ENCODE measurements around the gene ZNF678. TPM values are rescaled to one million over a fixed set of nuclear protein-coding genes. Genes with fewer than 3 reads are reported as not detected.

The ZNF678 gene
- total and polyA plus RNA-seq, 9 of the 15 experiments (the other 6 are each of a cell fraction or from before 2014, with no cell fraction given): 3.0 to 16.8 (median 8.0) TPM

DNA sequence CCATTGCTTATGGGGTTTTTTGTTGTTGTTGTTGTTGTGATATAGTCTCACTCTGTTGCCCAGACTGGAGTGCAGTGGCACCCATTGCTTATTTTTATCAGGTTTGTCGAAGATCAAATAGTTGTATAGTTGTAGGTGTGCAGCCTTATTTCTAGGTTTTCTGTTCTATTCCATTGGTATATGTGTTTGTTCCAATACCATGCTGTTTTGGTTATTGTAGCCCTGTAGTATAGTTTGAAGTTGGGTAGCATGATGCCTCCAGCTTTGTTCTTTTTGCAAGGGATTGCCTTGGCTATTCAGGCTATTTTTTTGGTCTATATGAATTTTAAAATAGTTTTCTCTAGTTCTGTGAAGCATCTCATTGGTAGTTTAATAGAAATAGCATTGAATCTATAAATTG is 11.6 kb downstream of the ZNF678 start (continued):
- TF ChIP-seq E2F8 (IDR thresholded peaks at IDR 0.05; ENCODE audit: low read depth, partially characterized antibody) (no peak), ARID2 (IDR thresholded peaks at IDR 0.05) (no peak), KHSRP (IDR thresholded peaks at IDR 0.05) (no peak), XRCC3 (IDR thresholded peaks at IDR 0.05) (no peak)

DNA sequence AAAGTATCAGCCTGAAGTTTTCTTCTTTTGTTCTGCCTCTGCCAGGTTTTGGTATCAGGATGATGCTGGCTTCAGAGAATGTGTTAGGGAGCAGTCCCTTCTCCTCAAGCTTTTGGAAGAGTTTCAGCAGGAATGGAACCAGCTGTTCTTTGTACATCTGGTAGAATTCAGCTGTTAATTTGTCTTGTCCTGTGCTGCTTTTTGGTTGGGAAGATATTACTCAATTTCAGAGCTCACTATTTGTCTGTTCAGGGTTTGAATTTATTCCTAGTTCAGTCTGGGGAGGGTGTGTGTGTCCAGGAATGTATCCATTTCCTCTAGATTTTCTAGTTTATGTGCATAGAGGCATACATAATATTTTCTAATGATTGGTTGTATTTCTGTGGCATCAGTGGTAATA is 12.8 kb downstream of the ZNF678 start:
- H3K36me3 ChIP-seq (ENCODE audit: control insufficient read depth, insufficient read depth, low read length): no peaks in the 10 kb centered on the region
- intact Hi-C loops (cut with micrococcal nuclease) (no loop called here), in situ Hi-C loops (cut with MboI) (no loop called here)
- no peak overlapping the region for H3K4me2 ChIP-seq (ENCODE audit: insufficient read depth, low read length)
- peaks cover 6 to 10% of the 10 kb centered on the region in 2 experiments; a peak in 3 of 5 replicates for H3K4me1 ChIP-seq (replicated peaks in 1 of 2; ENCODE audit: control insufficient read depth in 2 of 2, insufficient read depth in 2 of 2, low read length in 2 of 2)
- ChIA-PET POLR2A (no interaction called here), CTCF (ENCODE audit: low intra/inter-chr PET ratio) (no interaction called here)
- H3K9ac ChIP-seq (ENCODE audit: insufficient read depth in 1 of 2, low read depth in 2 of 2, low read length in 2 of 2): no peak overlapping the region
- no peak overlapping the region for H3K4me3 ChIP-seq
- FAIRE-seq: no peak
- no peak for DNase-seq (ENCODE audit: extremely low read depth in 1 of 4, low spot score in 3 of 4)
- BruUV-seq (replicated peaks): no TSS peak
- no peak overlapping the region for H2AFZ ChIP-seq (ENCODE audit: low read depth, low read length)
- no peaks in the 10 kb centered on the region for H3K27me3 ChIP-seq (ENCODE audit: control insufficient read depth in 2 of 2, insufficient read depth in 2 of 2, low read length in 2 of 2)
- no peaks in the 10 kb centered on the region for H3K9me1 ChIP-seq (ENCODE audit: control insufficient read depth, insufficient read depth, low read length)
- peaks cover 78% of the 10 kb centered on the region for H3K79me2 ChIP-seq (ENCODE audit: control insufficient read depth, insufficient read depth, low read length)
- TF ChIP-seq, protein P1, sequence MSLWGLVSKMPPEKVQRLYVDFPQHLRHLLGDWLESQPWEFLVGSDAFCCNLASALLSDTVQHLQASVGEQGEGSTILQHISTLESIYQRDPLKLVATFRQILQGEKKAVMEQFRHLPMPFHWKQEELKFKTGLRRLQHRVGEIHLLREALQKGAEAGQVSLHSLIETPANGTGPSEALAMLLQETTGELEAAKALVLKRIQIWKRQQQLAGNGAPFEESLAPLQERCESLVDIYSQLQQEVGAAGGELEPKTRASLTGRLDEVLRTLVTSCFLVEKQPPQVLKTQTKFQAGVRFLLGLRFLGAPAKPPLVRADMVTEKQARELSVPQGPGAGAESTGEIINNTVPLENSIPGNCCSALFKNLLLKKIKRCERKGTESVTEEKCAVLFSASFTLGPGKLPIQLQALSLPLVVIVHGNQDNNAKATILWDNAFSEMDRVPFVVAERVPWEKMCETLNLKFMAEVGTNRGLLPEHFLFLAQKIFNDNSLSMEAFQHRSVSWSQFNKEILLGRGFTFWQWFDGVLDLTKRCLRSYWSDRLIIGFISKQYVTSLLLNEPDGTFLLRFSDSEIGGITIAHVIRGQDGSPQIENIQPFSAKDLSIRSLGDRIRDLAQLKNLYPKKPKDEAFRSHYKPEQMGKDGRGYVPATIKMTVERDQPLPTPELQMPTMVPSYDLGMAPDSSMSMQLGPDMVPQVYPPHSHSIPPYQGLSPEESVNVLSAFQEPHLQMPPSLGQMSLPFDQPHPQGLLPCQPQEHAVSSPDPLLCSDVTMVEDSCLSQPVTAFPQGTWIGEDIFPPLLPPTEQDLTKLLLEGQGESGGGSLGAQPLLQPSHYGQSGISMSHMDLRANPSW (CRISPR knock-in tag; IDR thresholded peaks at IDR 0.05): no peak
- TF ChIP-seq ETV6 (IDR thresholded peaks at IDR 0.05; ENCODE audit: borderline replicate concordance in 1 of 2, low read depth in 2 of 2, low read length in 1 of 2) (no peak), ETV6 (CRISPR knock-in tag; IDR thresholded peaks at IDR 0.05; ENCODE audit: borderline replicate concordance) (no peak), KAT8 (IDR thresholded peaks at IDR 0.05; ENCODE audit: low read depth) (no peak), ZNF239 (CRISPR knock-in tag; IDR thresholded peaks at IDR 0.05) (no peak), KLF1 (tag; IDR thresholded peaks at IDR 0.05) (no peak), ZNF184 (CRISPR knock-in tag; IDR thresholded peaks at IDR 0.05) (no peak)
- H4K20me1 ChIP-seq (replicated peaks; ENCODE audit: control insufficient read depth, insufficient read depth, low read length): no peaks in the 10 kb centered on the region
- ATAC-seq: no peak
- no peaks in the 10 kb centered on the region for H3K9me3 ChIP-seq (replicated peaks; ENCODE audit: control insufficient read depth, insufficient read depth, low read depth, low read length)
- H3K27ac ChIP-seq (ENCODE audit: extremely low read depth, low read depth, low read length): no peak overlapping the region

Data from K562 (cell line).